HG03469 (cell line): ENCODE data around the gene HOGA1.
A peak's percentile ranks its signal among the peaks of the same experiment; 100 is the strongest.
"Not testable (repeated sequence)": the region's sequence is repeated elsewhere in the genome, so short reads cannot be mapped to it uniquely, and the experiment has no call there.

Experiments used
- ATAC-seq: cut with Tn5 transposase; IDR thresholded peaks from one replicate; pipeline ENCODE4 v1.9.1; 2021; ENCODE audit warnings: mild to moderate bottlenecking, moderate library complexity, moderate number of reproducible peaks; ENCODE audit not compliant: unreplicated experiment

The HOGA1 gene

DNA sequence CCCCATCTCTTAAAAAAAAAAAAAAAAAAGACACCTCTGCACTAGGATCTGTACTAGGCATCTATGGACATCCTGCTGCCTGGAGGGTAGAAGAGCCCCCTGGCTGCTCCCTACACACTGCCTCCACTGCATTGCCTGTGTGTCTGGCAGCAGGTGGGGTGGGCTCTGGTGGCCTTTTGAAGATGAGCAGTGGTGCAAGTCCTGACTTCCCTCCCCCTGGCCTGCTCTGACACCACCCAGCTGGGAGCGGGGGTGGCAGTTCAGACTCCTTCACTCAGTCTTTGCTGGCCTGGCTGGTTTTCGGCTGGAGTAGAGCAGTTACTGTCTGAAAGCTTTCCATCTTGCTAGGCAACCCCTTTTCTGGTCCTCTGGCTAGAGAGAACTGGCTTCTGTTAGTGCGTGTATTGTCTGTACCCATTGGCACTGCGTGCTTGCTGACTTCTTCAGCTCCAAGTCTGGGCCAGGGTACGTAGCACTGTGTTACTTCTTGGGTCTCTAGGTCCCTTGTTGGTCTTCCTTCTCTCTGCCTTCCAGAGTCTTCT, 23.0 kb downstream of the HOGA1 start:
- ATAC-seq = no peak

DNA sequence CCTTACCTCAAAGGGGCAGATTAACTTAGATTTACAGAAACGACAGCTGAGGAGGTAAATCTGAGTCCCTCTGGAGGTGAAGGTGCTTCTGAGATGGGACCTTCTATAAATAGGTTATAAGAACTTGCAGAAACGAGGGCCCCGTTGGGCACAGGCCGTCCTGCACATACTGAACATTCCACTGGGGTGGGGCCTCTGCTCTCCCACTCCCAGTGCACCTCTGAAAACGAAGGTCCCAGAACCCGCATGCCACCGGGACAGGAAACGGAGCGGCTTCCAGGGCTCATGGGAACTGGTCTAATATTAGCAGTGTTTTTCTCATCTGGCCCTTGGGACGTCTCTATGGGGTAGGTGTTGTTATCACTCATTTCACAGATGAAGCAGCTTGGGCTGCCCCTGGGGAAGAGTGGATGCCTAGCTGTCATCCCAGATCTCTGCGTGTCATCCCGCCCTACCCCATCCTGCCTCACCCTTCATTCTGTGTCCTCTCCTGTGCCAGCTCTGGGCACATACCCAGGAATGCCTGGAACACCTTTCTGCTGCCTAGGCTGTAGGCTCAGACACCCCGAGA, 24.9 kb downstream of the HOGA1 start:
- ATAC-seq = no peak

DNA sequence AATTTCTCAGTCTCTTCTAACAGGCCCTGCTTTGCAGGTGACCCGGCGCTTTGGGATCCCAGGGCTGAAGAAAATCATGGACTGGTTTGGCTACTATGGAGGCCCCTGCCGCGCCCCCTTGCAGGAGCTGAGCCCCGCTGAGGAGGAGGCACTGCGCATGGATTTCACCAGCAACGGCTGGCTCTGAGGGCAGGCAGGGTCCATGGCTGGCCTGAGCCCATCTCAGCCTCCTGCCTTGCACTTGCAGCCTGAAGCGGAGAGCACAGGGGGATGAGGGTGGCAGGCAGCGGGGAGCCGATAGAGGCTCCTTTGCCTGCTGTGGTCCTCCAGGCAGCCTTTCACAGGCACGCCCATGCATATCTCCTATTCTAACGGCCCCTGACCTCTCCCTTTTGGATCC, 27.3 kb downstream of the HOGA1 start:
- no peak for ATAC-seq

DNA sequence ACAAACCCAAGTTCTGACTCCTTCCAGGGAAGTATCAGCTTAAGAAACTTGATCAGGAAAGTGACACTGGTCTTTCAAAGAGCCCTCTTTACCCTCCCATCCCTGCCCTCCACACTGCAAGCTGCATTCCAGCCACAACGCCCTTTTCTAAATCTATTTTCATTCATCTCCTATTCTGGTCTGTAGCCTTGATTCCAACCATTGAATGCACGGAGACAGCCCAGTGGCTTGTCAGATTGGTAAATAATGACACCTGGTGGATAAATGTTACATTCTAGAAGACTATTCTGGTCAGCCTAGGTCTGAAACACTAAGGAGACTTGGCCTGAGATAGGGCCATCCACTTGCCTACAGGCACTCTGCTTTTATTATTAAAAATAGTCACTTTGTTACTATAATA, 28.2 kb downstream of the HOGA1 start:
- ATAC-seq = no peak

DNA sequence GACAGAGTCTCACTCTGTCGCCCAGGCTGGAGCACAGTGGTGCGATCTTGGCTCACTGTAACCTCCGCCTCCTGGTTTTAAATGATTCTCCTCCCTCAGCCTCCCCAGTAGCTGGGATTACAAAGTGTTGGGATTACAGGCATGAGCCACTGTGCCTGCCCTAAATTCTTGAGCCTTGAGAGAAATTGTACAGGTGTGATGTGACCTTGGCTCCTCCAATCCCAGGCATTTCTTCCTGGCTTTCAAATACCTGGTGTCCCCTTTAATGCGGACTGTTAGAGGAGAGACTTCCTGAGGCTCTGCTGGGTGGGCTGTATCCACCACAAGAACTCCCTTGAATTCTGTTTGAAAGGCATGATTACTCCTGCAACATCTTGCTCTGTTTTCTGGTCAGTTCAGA, 34.1 kb downstream of the HOGA1 start:
- ATAC-seq = no peak

DNA sequence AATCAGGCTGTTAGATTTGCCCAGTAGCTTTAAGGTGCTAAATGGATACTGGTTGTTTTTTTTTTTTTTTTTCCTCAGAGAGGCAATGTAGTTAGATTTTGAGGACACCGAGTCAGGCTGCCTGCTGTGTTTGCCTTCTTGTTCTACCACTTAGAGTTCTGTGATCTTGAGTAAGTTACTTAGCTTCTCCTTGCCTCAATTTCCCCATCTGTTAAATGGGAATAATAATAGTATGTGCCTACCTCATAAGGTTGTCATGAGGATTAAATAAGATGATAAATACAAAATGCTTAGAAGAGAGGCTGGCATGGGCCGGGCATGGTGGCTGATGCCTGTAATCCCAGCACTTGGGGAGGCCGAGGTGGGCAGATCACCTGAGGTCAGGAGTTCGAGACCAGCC, 34.5 kb downstream of the HOGA1 start:
- no peak for ATAC-seq

DNA sequence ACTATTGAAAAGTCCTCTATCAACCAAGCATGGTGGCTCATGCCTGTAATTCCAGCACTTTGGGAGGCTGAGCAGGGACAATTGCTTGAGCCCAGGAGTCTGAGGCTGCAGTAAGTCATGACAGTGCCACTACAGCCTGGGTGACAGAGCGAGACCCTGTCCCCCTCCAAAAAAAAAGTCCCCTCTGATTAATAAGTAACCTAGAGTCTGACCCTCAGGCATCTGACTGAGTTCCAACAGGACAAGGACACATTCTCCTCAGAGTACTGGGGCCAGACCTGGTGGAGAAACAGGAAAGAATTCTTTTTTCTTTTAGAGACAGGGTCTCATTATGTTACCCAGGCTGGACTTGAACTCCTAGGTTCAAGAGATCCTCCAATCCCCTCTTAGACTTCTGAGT, 39.1 kb downstream of the HOGA1 start:
- no peak for ATAC-seq

DNA sequence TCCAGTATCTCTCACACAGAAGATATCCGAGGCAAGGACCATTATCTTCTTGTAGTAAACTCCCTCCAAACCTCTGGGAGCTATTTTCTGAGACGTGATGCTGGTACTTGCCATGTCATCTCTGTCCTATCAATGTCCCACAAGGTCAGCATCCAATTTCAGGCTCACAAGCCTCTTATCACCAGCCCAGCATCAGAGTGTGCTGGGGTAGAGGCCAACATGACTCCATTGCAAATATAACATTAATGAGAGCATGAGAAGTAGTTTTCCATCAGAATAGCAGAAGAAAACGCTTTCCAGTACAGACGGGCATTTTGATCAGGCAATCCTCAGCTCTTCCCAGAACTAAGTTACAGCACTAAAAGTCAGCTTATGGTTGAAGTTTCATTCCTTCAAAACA, 43.5 kb downstream of the HOGA1 start:
- ATAC-seq = no peak

DNA sequence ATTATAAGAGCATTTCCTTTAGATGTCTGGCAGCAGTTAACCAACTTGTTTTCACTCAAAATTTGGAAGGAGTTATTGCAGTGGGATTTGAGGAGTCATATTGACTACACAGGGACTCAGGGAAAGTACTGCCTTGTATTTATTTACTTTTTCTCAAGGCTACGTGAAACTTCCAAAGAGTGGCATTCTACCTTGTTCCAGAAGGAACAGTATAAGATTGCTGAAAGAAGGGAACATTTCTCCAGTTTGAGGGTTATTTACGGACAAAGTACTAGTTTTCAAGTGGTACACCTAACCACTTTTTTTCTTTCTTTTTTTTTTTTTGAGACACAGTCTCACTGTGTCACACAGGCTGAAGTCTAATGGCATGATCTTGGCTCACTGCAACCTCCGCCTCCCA, 44.0 kb downstream of the HOGA1 start:
- no peak for ATAC-seq

DNA sequence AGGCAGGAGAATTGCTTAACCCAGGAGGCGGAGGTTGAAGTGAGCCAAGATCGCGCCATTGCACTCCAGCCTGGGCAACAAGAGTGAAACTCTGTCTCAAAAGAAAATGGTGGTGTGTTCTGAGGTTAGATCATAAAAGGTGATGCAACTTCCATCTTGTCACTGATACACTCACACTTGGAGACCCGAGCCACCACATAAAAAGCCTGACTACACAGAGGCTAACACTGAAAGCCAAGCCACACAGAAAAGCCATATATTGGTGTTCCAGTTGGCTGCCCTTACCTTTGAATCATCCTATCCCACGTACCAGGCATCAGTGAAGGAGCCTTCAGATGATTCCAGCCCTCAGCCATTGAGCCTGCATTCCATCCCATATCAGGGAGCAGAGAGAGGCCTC, 45.1 kb downstream of the HOGA1 start:
- ATAC-seq = no peak

DNA sequence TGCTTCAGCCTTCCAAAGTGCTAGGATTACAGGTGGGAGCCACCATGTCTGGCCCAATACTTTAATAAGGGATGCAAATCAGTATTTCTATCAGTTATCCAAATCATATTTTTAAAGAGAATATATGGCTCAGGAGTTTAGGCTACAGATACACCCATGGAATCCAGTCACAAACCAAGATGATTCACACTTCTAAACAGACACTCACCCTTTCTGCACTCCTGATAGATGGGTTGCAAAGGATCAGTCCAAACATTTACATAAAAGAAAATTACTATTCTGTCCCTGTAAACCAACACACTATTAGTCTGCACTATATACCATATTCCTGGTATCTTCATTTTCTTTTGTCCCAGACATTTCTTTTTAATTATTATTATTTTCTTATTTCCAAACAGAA, 46.9 kb downstream of the HOGA1 start:
- ATAC-seq = no peak

DNA sequence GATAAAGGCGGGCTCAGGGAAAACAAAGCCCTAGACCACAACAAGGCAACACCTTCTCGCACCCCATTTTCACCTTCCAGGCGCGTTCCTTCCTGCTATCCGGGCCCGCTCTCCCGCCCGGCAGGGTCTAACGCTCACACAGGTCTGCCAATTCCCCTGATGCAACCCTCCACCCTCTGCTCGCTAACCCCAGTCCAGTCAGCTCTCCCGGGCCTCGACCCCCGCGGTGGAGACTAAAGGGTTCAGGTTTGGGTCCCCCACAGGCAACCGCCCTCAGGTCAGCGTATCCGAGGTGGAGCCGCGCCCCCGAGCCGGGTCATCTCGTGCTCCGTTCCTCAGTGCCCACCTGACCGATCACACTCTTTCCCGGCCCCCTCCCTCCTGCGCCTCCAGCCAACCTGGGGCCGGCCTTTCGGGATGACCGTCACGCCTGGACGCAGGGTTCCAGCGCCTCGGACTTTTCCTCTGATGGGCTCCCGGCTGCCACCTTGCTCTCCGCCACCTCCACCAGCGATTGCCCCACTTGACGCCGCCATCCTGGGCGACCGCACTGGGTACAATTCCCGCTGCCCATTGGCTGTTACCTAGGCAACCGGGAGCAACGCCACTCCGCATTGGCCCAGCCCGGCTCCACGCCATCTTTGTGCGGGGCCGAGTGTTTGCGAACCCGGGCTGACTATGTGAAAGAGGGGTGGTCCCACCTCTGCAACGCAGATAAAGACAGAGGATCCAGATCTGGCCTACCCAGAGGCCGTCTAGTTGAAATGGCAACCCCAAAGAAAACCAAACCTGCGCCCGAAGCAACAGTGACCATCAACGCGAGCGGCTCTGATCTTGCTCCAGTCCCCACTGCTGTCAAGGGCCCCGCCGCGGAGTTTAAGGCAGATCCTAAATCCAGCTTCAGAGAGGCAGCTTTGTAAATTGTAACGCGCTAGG, 49.0 kb downstream of the HOGA1 start, which contains the start of gene MORN4:
Gene MORN4, minus strand, starts transcription at position 552 of the 936 bp plus-strand sequence. CDS start 13,847 bp downstream, outside the sequence.
- ATAC-seq = peak; percentile 75

DNA sequence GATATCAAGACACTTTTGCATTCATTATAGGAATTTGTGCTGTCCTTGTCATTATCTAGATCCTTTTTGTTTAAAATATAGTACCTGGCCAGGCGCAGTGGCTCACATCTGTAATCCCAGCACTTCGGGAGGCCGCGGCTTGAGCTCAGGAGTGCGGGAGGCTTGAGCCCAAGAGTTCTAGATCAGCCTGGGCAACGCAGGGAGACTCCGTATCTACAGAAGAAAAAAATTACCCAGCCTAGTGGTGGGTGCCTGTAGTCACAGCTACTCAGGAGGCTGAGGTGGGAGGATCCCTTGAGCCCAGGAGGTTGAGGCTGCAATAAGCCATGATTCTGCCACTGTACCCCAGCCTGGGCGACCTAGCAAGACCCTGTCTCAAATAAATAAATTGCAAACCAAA, 49.7 kb downstream of the HOGA1 start:
- no peak for ATAC-seq

DNA sequence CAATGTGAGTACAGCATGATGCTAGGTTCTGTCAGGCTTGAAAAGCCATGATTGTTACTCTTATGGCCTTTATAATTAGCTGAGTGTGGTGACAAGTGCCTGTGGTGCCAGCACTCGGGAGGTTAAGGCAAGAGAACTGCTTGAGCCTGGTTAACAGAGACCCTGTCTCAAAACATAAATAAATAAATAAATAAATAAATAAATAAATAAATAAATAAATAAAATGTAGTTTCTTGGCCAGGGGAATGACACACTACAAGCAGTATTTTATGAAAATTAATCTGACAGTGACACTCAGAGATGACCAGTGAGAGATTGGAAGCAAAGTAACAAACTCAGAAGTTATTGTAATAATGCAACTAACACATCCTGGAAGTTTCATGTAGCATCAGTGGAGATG, 51.4 kb downstream of the HOGA1 start:
- no peak for ATAC-seq

DNA sequence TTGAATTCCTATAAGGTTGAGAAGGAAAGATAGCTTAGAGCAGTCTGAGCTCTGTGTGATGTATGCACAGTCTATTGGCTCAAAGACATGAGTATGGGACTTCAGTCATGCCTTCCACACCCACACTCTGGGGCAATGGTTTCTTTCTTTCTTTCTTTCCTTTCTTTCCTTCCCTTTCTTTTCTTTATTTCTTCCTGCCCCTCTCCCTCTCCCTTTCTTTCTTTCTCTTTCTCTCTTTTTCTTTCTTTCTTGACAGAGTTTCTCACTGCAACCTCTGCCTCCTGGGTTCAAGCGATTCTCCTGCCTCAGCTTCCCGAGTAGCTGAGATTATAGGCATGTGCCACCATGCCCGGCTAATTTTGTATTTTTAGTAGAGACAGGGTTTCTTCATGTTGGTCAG, 54.9 kb downstream of the HOGA1 start:
- ATAC-seq = not testable (repeated sequence)

DNA sequence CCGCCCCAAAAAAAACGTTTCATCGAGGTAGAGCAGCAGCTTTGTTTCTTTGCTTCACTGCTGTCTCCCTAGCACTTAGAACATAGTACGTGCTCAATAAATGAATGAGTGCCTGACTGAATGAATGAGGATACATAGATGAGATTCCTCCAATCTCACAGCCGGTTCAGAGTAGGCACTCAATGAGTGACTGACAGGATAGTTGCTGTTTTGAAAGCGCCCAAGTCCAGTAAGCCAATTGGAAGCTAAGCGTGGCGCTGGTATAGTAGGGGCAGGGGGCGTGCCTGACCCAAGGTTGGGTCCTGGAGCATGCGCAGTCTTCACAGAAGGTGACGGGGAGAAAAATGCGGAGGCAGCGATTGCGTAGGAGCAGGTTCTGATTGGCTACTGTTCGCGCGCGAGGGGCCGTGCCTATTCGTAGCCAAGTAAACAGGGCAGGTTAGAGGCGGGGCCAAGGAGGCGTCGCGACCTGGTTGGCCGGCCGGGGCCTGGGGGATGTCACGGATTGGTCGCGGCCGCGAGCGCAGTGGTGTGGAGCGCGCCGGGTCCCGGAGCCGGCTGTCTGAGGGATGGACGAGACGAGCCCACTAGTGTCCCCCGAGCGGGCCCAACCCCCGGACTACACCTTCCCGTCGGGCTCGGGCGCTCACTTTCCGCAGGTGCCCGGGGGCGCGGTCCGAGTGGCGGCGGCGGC, 56.1 kb downstream of the HOGA1 start, which contains the start of gene PI4K2A:
Gene PI4K2A, plus strand, starts transcription at position 498 of the 694 bp plus-strand sequence. Its CDS starts 72 bp downstream, at position 570.
- peak; percentile 92 for ATAC-seq

DNA sequence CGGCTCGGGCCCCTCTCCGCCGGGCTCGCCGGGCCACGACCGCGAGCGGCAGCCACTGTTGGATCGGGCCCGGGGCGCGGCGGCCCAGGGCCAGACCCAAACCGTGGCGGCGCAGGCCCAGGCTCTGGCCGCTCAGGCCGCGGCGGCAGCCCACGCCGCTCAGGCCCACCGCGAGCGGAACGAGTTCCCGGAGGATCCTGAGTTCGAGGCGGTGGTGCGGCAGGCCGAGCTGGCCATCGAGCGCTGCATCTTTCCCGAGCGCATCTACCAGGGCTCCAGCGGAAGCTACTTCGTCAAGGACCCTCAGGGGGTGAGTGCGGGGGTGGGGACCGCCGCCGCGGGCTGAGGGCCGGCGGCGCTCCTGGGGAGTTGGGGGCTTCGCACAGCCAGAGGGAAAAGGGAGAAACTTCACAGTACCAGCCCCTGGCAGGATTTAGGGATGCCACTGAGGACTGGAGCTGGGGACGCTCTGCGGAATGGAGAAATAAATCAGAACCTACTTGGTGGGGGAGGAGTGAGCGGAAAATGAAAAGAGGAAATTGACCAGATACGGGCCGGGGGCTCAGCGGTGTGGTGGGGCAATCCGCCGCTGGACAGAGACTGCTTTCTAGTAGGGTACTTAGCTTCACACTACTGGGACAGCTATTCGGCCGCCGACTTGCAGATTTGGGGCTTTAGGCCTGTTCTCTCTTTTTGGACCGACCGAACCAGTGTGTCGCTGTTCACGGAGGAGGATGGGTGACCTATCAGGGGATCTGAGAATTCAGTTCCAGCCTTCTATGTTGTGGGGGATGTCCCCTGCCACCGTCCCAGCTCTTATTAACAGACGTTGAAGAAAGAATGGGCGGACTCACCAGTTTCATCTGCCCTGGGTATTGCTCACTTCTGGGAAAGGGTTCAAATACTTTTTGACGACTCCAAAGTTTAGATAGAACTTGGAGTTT, 57.0 kb downstream of the HOGA1 start:
- ATAC-seq = peak; percentile 1

DNA sequence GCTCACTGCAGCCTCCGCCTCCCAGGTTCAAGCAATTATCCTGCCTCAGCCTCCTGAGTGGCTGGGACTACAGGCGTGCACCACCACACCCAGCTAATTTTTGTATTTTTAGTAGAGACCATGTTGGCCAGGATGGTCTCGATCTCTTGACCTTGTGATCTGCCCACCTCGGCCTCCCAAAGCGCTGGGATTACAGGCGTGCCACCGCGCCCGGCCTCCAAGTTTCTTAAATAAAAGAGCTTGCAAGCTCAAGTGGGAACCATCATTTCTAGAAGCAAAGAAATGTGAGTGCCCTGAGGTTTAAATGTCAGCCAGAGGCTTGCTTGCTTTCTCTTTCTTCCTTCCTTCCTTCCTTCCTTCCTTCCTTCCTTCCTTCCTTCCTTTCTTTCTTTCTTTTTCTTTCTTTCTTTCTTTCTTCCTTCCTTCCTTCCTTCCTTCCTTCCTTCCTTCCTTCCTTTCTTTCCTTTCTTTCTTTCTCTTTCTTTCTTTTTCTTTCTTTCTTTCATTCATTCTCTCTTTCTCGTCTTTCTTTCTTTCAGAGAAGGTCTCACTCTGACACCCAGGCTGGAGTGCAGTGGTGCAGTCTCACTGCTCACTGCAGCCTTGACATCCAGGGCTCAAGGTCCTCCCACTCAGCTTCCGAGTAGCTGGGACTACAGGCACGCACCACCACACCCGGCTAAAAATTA, 58.4 kb downstream of the HOGA1 start:
- ATAC-seq = not testable (repeated sequence)

DNA sequence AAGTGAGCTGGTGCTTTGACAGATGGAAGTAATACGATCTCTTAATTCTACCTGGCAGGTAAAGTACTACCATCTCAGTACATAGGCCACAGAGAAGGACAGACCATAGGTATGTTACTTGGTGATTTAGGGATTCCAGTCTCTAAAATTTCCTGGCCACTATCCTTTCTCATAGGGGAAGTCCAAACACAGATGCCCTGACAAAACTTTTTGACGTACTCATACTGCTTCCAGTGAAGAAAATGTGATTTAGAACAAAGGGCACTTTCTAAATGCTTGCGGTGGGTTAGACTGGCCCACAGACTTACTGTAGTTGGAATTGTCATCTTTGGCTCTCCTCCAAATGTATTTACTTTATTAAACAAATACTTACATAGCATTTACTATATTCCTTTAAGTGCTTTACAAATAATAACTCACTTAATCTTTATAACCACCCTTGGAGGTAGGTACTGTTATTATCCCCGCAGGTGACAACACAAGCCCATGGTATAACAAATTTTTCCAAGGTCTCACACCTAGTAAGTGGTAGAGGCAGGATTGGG, 59.3 kb downstream of the HOGA1 start:
- ATAC-seq = no peak
